ENCODE measurements around the gene WDFY3.

Gene WDFY3

DNA sequence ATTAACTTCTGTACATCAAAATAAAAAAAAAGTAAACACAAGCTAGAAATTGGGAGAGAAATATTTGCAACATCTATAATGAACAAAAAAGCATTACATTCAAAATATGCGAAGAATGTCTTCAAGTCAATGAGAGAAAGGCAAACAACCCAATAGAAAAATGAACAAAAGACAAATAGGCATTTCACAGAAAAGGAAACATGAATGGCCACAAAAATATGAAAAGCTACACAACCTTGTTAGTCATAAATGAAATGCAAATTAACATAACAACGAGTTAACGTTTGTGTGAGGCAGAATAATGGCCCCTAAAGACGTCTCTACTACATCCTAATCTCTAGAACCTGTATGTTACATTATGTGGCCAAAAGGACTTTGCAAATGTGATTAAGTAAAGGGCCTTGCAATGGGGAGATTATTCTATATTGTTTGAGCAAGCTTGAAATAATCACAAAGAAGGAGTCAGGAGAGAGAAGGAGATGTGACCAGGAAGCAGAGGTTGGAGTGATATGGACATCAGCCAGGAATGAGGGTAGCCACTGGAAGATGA is 86.8 kb downstream of the WDFY3 start:
- DNase-seq (ENCODE audit: extremely low spot score), result no peak

DNA sequence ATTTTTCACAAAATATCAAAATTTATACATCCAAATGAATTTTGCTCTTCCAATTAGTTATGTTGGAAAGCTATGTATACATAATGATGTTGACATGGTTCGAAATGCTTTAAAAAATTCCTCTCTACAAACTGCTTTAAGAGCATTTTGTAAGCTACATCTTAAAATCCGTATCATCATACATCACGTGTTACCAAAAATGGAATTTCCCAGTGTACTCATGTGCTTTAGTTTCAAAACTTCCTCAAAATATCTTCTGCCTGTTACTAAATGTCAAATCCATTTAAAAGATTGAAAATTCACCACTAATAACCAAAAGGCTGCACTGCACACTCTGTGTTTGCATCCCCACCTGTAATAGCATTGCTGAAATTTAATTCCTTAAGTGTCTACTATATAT is 87.9 kb downstream of the WDFY3 start:
- DNase-seq (ENCODE audit: extremely low spot score), result no peak
- ChIA-PET POLR2A (no interaction called here), CTCF (no interaction called here)
- no peak for TF ChIP-seq FOXK2 (IDR thresholded peaks at IDR 0.05)
- TF ChIP-seq NFRKB (IDR thresholded peaks at IDR 0.05), result no peak
- TF ChIP-seq ELF4 (IDR thresholded peaks at IDR 0.05), result no peak
- TF ChIP-seq, protein P1, sequence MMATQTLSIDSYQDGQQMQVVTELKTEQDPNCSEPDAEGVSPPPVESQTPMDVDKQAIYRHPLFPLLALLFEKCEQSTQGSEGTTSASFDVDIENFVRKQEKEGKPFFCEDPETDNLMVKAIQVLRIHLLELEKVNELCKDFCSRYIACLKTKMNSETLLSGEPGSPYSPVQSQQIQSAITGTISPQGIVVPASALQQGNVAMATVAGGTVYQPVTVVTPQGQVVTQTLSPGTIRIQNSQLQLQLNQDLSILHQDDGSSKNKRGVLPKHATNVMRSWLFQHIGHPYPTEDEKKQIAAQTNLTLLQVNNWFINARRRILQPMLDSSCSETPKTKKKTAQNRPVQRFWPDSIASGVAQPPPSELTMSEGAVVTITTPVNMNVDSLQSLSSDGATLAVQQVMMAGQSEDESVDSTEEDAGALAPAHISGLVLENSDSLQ (IDR thresholded peaks at IDR 0.05), result no peak
- TF ChIP-seq SP1 (IDR thresholded peaks at IDR 0.05), result no peak
- no peak for TF ChIP-seq FOXM1 (IDR thresholded peaks at IDR 0.05; ENCODE audit: borderline replicate concordance)
- no peak for TF ChIP-seq TARDBP (IDR thresholded peaks at IDR 0.05)
- no peak for TF ChIP-seq ZNF384 (IDR thresholded peaks at IDR 0.05)
- TF ChIP-seq FOXA1 (IDR thresholded peaks at IDR 0.05), result no peak
- TF ChIP-seq SUZ12 (IDR thresholded peaks at IDR 0.05), result no peak
- no peak for TF ChIP-seq LEF1 (IDR thresholded peaks at IDR 0.05; ENCODE audit: borderline replicate concordance)
- no peak for TF ChIP-seq ARNT (IDR thresholded peaks at IDR 0.05)
- TF ChIP-seq BHLHE40 (IDR thresholded peaks at IDR 0.05; ENCODE audit: borderline replicate concordance), result no peak
- no peak for TF ChIP-seq CTBP1 (IDR thresholded peaks at IDR 0.05; ENCODE audit: borderline replicate concordance)
- no peak for TF ChIP-seq HDGF (IDR thresholded peaks at IDR 0.05; ENCODE audit: borderline replicate concordance)
- TF ChIP-seq L3MBTL2 (conservative IDR thresholded peaks at IDR 0.05), result no peak

More for the DNA sequence above, 86.8 kb downstream of the WDFY3 start:
- ChIA-PET POLR2A (no interaction called here), CTCF (interaction anchor here (0.6 kb wide), 1 partner anchor 90 kb away, joined by 3 read pairs; no protein-coding TSS in a partner anchor)
- TF ChIP-seq FOXK2 (IDR thresholded peaks at IDR 0.05) (no peak), SUZ12 (IDR thresholded peaks at IDR 0.05) (no peak), TARDBP (IDR thresholded peaks at IDR 0.05) (no peak), LEF1 (IDR thresholded peaks at IDR 0.05; ENCODE audit: borderline replicate concordance) (no peak), ELF4 (IDR thresholded peaks at IDR 0.05) (no peak), HDGF (IDR thresholded peaks at IDR 0.05; ENCODE audit: borderline replicate concordance) (no peak), L3MBTL2 (conservative IDR thresholded peaks at IDR 0.05) (no peak), ZNF384 (IDR thresholded peaks at IDR 0.05) (no peak), NFRKB (IDR thresholded peaks at IDR 0.05) (no peak), FOXM1 (IDR thresholded peaks at IDR 0.05; ENCODE audit: borderline replicate concordance) (no peak), FOXA1 (IDR thresholded peaks at IDR 0.05) (no peak), SP1 (IDR thresholded peaks at IDR 0.05) (no peak)
- TF ChIP-seq, protein P1 (IDR thresholded peaks at IDR 0.05), result no peak

GRCh38 chr4:84878090-84878489 is 88.4 kb downstream of the WDFY3 start:
- TF ChIP-seq ARNT (IDR thresholded peaks at IDR 0.05) (no peak), FOXK2 (IDR thresholded peaks at IDR 0.05) (no peak), NFRKB (IDR thresholded peaks at IDR 0.05) (no peak), ZNF384 (IDR thresholded peaks at IDR 0.05) (no peak), SP1 (IDR thresholded peaks at IDR 0.05) (no peak), TARDBP (IDR thresholded peaks at IDR 0.05) (no peak), FOXM1 (IDR thresholded peaks at IDR 0.05; ENCODE audit: borderline replicate concordance) (no peak), ELF4 (IDR thresholded peaks at IDR 0.05) (no peak)
- TF ChIP-seq, protein P1 (IDR thresholded peaks at IDR 0.05), result no peak
- POLR2A ChIA-PET, result no interaction called here
- CTCF ChIA-PET, result no interaction called here
- DNase-seq (ENCODE audit: extremely low spot score), result no peak

DNA sequence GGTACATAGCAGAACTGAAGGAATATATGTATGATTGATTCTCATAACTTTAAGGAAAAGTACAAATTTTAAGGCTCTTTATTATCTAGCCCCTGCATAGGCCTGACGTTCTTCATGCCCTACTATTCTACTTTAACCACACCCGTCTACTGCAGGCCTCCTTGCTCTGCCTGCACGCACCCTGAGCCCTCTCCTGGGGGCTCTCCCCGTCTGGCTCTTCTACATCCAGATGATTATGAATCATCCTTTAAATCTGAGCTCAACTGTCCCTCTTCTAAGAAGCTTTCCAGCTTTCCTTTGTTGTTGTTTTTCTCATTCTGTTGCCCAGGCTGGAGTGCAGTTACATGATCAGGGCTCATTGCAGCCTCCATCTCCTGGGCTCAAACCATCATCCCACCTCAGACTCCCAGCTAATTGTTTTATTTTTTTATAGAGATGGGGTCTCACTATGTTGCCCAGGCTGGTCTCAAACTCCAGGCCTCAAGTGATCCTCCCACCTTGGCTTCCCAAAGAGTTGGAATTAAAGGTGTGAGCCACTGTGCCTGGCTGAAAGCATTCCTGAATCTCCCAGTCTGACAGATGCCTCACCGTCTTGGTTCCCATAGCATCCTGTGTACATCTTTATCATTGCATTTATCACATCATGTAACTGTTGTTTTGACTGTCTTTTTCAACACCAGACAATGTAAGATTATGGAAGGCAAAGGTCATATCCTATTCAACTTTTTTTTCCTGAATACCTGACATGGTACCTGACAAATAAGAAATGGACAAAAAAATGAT is 89.2 kb downstream of the WDFY3 start:
- TF ChIP-seq FOXK2 (IDR thresholded peaks at IDR 0.05), result no peak
- no peak for TF ChIP-seq ZNF384 (IDR thresholded peaks at IDR 0.05)
- no peak for TF ChIP-seq FOXM1 (IDR thresholded peaks at IDR 0.05; ENCODE audit: borderline replicate concordance)
- TF ChIP-seq ARNT (IDR thresholded peaks at IDR 0.05), result no peak
- TF ChIP-seq LEF1 (IDR thresholded peaks at IDR 0.05; ENCODE audit: borderline replicate concordance), result no peak
- no peak for TF ChIP-seq ELF4 (IDR thresholded peaks at IDR 0.05)
- no peak for TF ChIP-seq SP1 (IDR thresholded peaks at IDR 0.05)
- TF ChIP-seq NFRKB (IDR thresholded peaks at IDR 0.05), result no peak
- no peak for TF ChIP-seq CTBP1 (IDR thresholded peaks at IDR 0.05; ENCODE audit: borderline replicate concordance)
- no peak for TF ChIP-seq SUZ12 (IDR thresholded peaks at IDR 0.05)
- TF ChIP-seq HDGF (IDR thresholded peaks at IDR 0.05; ENCODE audit: borderline replicate concordance), result no peak
- TF ChIP-seq, protein P1 (IDR thresholded peaks at IDR 0.05), result no peak
- no peak for TF ChIP-seq FOXA1 (IDR thresholded peaks at IDR 0.05)
- TF ChIP-seq BHLHE40 (IDR thresholded peaks at IDR 0.05; ENCODE audit: borderline replicate concordance), result no peak
- no peak for TF ChIP-seq L3MBTL2 (conservative IDR thresholded peaks at IDR 0.05)
- no peak for TF ChIP-seq TARDBP (IDR thresholded peaks at IDR 0.05)
- DNase-seq (ENCODE audit: extremely low spot score), result no peak
- POLR2A ChIA-PET, result no interaction called here
- CTCF ChIA-PET, result no interaction called here

GRCh38 chr4:84875636-84876371 is 90.7 kb downstream of the WDFY3 start:
- POLR2A ChIA-PET, result no interaction called here
- TF ChIP-seq CTBP1 (IDR thresholded peaks at IDR 0.05; ENCODE audit: borderline replicate concordance) (no peak), ELF4 (IDR thresholded peaks at IDR 0.05) (no peak), LEF1 (IDR thresholded peaks at IDR 0.05; ENCODE audit: borderline replicate concordance) (no peak), FOXK2 (IDR thresholded peaks at IDR 0.05) (no peak), NFRKB (IDR thresholded peaks at IDR 0.05) (no peak), L3MBTL2 (conservative IDR thresholded peaks at IDR 0.05) (no peak), FOXM1 (IDR thresholded peaks at IDR 0.05; ENCODE audit: borderline replicate concordance) (no peak), ZNF384 (IDR thresholded peaks at IDR 0.05) (no peak), SUZ12 (IDR thresholded peaks at IDR 0.05) (no peak), SP1 (IDR thresholded peaks at IDR 0.05) (no peak), HDGF (IDR thresholded peaks at IDR 0.05; ENCODE audit: borderline replicate concordance) (no peak)
- CTCF ChIA-PET, result no interaction called here
- no peak for DNase-seq (ENCODE audit: extremely low spot score)
